GM23338 (cell line): Measurements from ENCODE around the gene PELO. TPM values are rescaled to one million over a fixed set of nuclear protein-coding genes. Genes with fewer than 3 reads are reported as not detected.

Source experiments
- ATAC-seq: fragments of 200-7000 bp; cut with Tn5 transposase; 3 replicates; pipeline ENCODE4 v1.9.1; 2020
- DNase-seq: peaks from one replicate; pipeline ENCODE4 v3.0.0-alpha.2; 2015; ENCODE audit warnings: low spot score
- H2AFZ ChIP-seq: fragments of 200-600 bp; sonication (generic); 2 replicates; pipeline ENCODE4 v1.8.0; 2016; ENCODE audit warnings: antibody characterized with exemption, mild to moderate bottlenecking, moderate library complexity
- H3F3A ChIP-seq: fragments of 200-600 bp; sonication (generic); replicated peaks from 2 replicates; pipeline ENCODE4 v1.8.0; 2017; ENCODE audit warnings: antibody characterized with exemption, mixed run types, low read depth
- H3K27ac ChIP-seq: fragments of 200-600 bp; sonication (generic); 2 replicates; pipeline ENCODE4 v1.6.1; 2016; ENCODE audit warnings: low read depth
- H3K27me3 ChIP-seq: fragments of 200-600 bp; sonication (generic); 2 replicates; pipeline ENCODE4 v1.8.0; 2016; ENCODE audit warnings: mild to moderate bottlenecking, mixed run types, moderate library complexity; ENCODE audit not compliant: insufficient read depth
- H3K36me3 ChIP-seq: fragments of 200-600 bp; sonication (generic); 2 replicates; pipeline ENCODE4 v1.8.0; 2016; ENCODE audit warnings: mild to moderate bottlenecking; ENCODE audit not compliant: insufficient read depth
- H3K4me1 ChIP-seq: fragments of 200-600 bp; sonication (generic); 2 replicates; pipeline ENCODE4 v1.8.0; 2016; ENCODE audit warnings: mild to moderate bottlenecking, moderate library complexity; ENCODE audit not compliant: insufficient read depth
- H3K4me2 ChIP-seq: fragments of 200-600 bp; sonication (generic); 2 replicates; pipeline ENCODE4 v1.7.1; 2017; ENCODE audit warnings: mixed run types
- H3K4me3 ChIP-seq: fragments of 200-600 bp; sonication (generic); 2 replicates; pipeline ENCODE4 v1.6.1; 2016; ENCODE audit warnings: mixed run types
- H3K79me2 ChIP-seq: fragments of 200-600 bp; sonication (generic); replicated peaks from 2 replicates; pipeline ENCODE4 v1.8.0; 2017; ENCODE audit warnings: mild to moderate bottlenecking; ENCODE audit not compliant: insufficient read depth
- H3K9me2 ChIP-seq: fragments of 200-600 bp; sonication (generic); 2 replicates; pipeline ENCODE4 v1.8.0; 2017; ENCODE audit not compliant: insufficient read depth
- H4K20me1 ChIP-seq: fragments of 200-600 bp; sonication (generic); replicated peaks from 2 replicates; pipeline ENCODE4 v1.8.0; 2017; ENCODE audit warnings: mild to moderate bottlenecking; ENCODE audit not compliant: insufficient read depth
- H3K27ac Mint-ChIP-seq: 2 replicates; pipeline ENCODE4 v1.8.0; 2020; ENCODE audit warnings: inconsistent platforms, mild to moderate bottlenecking, moderate library complexity, mixed read lengths
- H3K27me3 Mint-ChIP-seq: 3 replicates; pipeline ENCODE4 v1.8.0; 2022; ENCODE audit warnings: low read depth, mild to moderate bottlenecking, moderate library complexity, mixed read lengths, inconsistent platforms; ENCODE audit not compliant: insufficient read depth, poor library complexity
- H3K36me3 Mint-ChIP-seq: 3 replicates; pipeline ENCODE4 v1.8.0; 2021; ENCODE audit warnings: low read depth, mild to moderate bottlenecking, inconsistent platforms, moderate library complexity, mixed read lengths
- H3K4me1 Mint-ChIP-seq: 3 replicates; pipeline ENCODE4 v1.8.0; 2020; ENCODE audit warnings: mild to moderate bottlenecking, inconsistent platforms, mixed read lengths
- H3K4me3 Mint-ChIP-seq: 3 replicates; pipeline ENCODE4 v1.8.0; 2021; ENCODE audit warnings: moderate library complexity, mild to moderate bottlenecking, inconsistent platforms, mixed read lengths
- H3K9me3 Mint-ChIP-seq: 3 replicates; pipeline ENCODE4 v1.8.0; 2020; ENCODE audit warnings: moderate library complexity, mild to moderate bottlenecking, inconsistent platforms, mixed read lengths
- CREB1 ChIP-seq: fragments of 250-450 bp; sonication (Bioruptor Pico); IDR thresholded peaks from 2 replicates; pipeline ENCODE4 v1.5.0; 2020; ENCODE audit warnings: low read depth, mild to moderate bottlenecking, moderate library complexity
- EZH2 ChIP-seq: fragments of 200-600 bp; sonication (generic); IDR thresholded peaks from one replicate; pipeline ENCODE4 v1.8.0; 2017; ENCODE audit warnings: antibody characterized with exemption, mild to moderate bottlenecking, low read depth; ENCODE audit not compliant: unreplicated experiment
- EZH2phosphoT487 ChIP-seq: fragments of 200-600 bp; sonication (generic); IDR thresholded peaks from one replicate; pipeline ENCODE4 v1.8.1; 2018; ENCODE audit warnings: antibody characterized with exemption; ENCODE audit not compliant: unreplicated experiment
- JUNB ChIP-seq: IDR thresholded peaks from one replicate; pipeline ENCODE4 v1.6.1; 2016; ENCODE audit warnings: antibody characterized with exemption; ENCODE audit not compliant: unreplicated experiment
- NANOG ChIP-seq: IDR thresholded peaks from 2 replicates; pipeline ENCODE4 v1.6.1; 2016; ENCODE audit warnings: antibody characterized with exemption, borderline replicate concordance
- POLR2AphosphoS5 ChIP-seq: IDR thresholded peaks from 2 replicates; pipeline ENCODE4 v1.6.1; 2016; ENCODE audit warnings: antibody characterized with exemption, low read depth
- STAT1 ChIP-seq: IDR thresholded peaks from one replicate; pipeline ENCODE4 v1.6.1; 2016; ENCODE audit warnings: antibody characterized with exemption; ENCODE audit not compliant: unreplicated experiment
- ZNF114 ChIP-seq: fragments of 250-450 bp; sonication (Bioruptor Pico); IDR thresholded peaks from 2 replicates; pipeline ENCODE4 v1.5.0; 2020; ENCODE audit warnings: mild to moderate bottlenecking, moderate library complexity
- ZNF331 ChIP-seq: fragments of 250-450 bp; sonication (Bioruptor Pico); IDR thresholded peaks from 2 replicates; pipeline ENCODE4 v1.5.0; 2020; ENCODE audit warnings: low read depth, mild to moderate bottlenecking, moderate library complexity
- polyA plus RNA-seq: library from polyadenylated mRNA; unstranded; fragments of >200 nt; fragmentation: Nextera tagmentation; extraction: Ambion mirVana; gene quantifications from 2 replicates; pipeline ENCODE4 v1.2.1, GENCODE V29; 2016
- total RNA-seq: library from RNA; depleted of rRNA; stranded (reverse); fragments of >200 nt; shearing (Covaris generic); gene quantifications from 2 replicates; pipeline ENCODE4 v1.2.3, GENCODE V29; 2014
- TF ChIP-seq, protein P1 (sequence below): IDR thresholded peaks from one replicate; pipeline ENCODE4 v1.6.1; 2018; ENCODE audit warnings: antibody characterized with exemption; ENCODE audit not compliant: unreplicated experiment
- TF ChIP-seq, protein P2 (sequence below): fragments of 250-450 bp; sonication (Bioruptor Pico); IDR thresholded peaks from 2 replicates; pipeline ENCODE4 v1.5.0; 2020; ENCODE audit warnings: mild to moderate bottlenecking, moderate library complexity
- TF ChIP-seq, protein P3 (sequence below), 2 experiments: fragments of 200-600 bp in 1 of 2; sonication (generic) in 1 of 2; conservative IDR thresholded peaks; 2 replicates each; pipeline versions ENCODE4 v1.5.1 to v1.6.1; 2016 to 2017; ENCODE audit warnings: antibody characterized with exemption in 2 of 2, low read depth in 2 of 2, mild to moderate bottlenecking in 2 of 2, moderate library complexity in 1 of 2
- TF ChIP-seq, protein P4 (sequence below): IDR thresholded peaks from 2 replicates; pipeline ENCODE4 v1.6.1; 2016; ENCODE audit warnings: antibody characterized with exemption

PELO gene
- total and polyA plus RNA-seq, 2 experiments from 2014 or later, result 13.6 to 15.6 TPM

DNA sequence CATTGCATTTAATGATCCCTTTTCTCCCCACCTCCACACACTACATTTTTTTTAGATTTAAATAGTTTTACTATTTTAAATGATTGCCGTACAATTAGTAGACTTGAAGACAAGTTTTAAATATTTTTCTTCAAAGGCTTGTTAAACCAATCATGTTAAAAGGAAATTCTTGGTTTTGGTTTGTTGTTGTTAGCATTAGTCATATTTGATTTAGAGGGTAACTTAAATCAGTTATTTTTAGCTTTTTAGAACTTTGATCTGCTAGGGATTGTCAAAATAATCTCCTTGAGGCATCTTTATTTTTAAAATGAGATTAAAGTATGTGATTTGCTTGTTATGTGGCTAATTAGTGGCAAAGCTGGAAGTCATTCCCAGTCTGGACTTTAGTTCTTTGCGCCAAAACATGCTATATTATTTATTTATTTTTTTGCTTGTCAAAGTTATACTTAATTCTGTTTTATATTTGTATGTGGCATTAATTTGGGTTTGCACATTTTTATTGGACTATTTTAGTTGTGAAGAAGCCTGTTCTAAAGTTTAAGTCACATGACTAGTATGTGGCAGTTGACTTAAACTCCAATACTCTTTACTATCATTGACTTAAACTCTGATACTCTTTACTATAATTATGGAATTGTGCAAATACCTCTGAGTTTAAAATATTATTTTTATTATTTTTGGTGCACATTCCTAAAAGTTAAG lies 14.7 kb downstream of the PELO start:
- Histone ChIP-seq H3F3A (no peaks in the 10 kb centered on the region), H3K4me3 (peak overlapping the region; percentile 72), H3K4me1 (peaks cover 47% of the 10 kb centered on the region), H3K27ac (no peak overlapping the region), H3K4me2 (peak overlapping the region; percentile 87), H3K36me3 (no peaks in the 10 kb centered on the region), H3K79me2 (peaks cover 52% of the 10 kb centered on the region), H4K20me1 (no peaks in the 10 kb centered on the region), H2AFZ (no peak overlapping the region), H3K9me2 (no peaks in the 10 kb centered on the region), H3K27me3 (no peaks in the 10 kb centered on the region)
- Mint-ChIP-seq H3K4me3 (peak overlapping the region; percentile 93), H3K9me3 (no peaks in the 10 kb centered on the region), H3K27me3 (peaks cover 9% of the 10 kb centered on the region), H3K27ac (no peak overlapping the region), H3K36me3 (peaks cover 25% of the 10 kb centered on the region; the same call in 2 of the 3 replicates), H3K4me1 (peaks cover 41% of the 10 kb centered on the region; the same call in 2 of the 3 replicates)
- DNase-seq (no peak), ATAC-seq (no peak)
- TF ChIP-seq STAT1 (no peak), EZH2phosphoT487 (no peak), ZNF331 (no peak), NANOG (no peak), EZH2 (no peak), JUNB (no peak), ZNF114 (CRISPR knock-in tag) (no peak), CREB1 (CRISPR knock-in tag) (no peak), POLR2AphosphoS5 (no peak)
- TF ChIP-seq, protein P1, sequence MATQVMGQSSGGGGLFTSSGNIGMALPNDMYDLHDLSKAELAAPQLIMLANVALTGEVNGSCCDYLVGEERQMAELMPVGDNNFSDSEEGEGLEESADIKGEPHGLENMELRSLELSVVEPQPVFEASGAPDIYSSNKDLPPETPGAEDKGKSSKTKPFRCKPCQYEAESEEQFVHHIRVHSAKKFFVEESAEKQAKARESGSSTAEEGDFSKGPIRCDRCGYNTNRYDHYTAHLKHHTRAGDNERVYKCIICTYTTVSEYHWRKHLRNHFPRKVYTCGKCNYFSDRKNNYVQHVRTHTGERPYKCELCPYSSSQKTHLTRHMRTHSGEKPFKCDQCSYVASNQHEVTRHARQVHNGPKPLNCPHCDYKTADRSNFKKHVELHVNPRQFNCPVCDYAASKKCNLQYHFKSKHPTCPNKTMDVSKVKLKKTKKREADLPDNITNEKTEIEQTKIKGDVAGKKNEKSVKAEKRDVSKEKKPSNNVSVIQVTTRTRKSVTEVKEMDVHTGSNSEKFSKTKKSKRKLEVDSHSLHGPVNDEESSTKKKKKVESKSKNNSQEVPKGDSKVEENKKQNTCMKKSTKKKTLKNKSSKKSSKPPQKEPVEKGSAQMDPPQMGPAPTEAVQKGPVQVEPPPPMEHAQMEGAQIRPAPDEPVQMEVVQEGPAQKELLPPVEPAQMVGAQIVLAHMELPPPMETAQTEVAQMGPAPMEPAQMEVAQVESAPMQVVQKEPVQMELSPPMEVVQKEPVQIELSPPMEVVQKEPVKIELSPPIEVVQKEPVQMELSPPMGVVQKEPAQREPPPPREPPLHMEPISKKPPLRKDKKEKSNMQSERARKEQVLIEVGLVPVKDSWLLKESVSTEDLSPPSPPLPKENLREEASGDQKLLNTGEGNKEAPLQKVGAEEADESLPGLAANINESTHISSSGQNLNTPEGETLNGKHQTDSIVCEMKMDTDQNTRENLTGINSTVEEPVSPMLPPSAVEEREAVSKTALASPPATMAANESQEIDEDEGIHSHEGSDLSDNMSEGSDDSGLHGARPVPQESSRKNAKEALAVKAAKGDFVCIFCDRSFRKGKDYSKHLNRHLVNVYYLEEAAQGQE, result no peak
- TF ChIP-seq, protein P2, sequence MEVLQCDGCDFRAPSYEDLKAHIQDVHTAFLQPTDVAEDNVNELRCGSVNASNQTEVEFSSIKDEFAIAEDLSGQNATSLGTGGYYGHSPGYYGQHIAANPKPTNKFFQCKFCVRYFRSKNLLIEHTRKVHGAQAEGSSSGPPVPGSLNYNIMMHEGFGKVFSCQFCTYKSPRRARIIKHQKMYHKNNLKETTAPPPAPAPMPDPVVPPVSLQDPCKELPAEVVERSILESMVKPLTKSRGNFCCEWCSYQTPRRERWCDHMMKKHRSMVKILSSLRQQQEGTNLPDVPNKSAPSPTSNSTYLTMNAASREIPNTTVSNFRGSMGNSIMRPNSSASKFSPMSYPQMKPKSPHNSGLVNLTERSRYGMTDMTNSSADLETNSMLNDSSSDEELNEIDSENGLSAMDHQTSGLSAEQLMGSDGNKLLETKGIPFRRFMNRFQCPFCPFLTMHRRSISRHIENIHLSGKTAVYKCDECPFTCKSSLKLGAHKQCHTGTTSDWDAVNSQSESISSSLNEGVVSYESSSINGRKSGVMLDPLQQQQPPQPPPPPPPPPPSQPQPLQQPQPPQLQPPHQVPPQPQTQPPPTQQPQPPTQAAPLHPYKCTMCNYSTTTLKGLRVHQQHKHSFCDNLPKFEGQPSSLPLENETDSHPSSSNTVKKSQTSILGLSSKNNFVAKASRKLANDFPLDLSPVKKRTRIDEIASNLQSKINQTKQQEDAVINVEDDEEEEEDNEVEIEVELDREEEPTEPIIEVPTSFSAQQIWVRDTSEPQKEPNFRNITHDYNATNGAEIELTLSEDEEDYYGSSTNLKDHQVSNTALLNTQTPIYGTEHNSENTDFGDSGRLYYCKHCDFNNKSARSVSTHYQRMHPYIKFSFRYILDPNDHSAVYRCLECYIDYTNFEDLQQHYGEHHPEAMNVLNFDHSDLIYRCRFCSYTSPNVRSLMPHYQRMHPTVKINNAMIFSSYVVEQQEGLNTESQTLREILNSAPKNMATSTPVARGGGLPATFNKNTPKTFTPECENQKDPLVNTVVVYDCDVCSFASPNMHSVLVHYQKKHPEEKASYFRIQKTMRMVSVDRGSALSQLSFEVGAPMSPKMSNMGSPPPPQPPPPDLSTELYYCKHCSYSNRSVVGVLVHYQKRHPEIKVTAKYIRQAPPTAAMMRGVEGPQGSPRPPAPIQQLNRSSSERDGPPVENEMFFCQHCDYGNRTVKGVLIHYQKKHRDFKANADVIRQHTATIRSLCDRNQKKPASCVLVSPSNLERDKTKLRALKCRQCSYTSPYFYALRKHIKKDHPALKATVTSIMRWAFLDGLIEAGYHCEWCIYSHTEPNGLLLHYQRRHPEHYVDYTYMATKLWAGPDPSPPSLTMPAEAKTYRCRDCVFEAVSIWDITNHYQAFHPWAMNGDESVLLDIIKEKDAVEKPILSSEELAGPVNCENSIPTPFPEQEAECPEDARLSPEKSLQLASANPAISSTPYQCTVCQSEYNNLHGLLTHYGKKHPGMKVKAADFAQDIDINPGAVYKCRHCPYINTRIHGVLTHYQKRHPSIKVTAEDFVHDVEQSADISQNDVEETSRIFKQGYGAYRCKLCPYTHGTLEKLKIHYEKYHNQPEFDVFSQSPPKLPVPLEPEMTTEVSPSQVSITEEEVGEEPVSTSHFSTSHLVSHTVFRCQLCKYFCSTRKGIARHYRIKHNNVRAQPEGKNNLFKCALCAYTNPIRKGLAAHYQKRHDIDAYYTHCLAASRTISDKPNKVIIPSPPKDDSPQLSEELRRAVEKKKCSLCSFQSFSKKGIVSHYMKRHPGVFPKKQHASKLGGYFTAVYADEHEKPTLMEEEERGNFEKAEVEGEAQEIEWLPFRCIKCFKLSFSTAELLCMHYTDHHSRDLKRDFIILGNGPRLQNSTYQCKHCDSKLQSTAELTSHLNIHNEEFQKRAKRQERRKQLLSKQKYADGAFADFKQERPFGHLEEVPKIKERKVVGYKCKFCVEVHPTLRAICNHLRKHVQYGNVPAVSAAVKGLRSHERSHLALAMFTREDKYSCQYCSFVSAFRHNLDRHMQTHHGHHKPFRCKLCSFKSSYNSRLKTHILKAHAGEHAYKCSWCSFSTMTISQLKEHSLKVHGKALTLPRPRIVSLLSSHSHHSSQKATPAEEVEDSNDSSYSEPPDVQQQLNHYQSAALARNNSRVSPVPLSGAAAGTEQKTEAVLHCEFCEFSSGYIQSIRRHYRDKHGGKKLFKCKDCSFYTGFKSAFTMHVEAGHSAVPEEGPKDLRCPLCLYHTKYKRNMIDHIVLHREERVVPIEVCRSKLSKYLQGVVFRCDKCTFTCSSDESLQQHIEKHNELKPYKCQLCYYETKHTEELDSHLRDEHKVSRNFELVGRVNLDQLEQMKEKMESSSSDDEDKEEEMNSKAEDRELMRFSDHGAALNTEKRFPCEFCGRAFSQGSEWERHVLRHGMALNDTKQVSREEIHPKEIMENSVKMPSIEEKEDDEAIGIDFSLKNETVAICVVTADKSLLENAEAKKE, result no peak
- TF ChIP-seq, protein P3, sequence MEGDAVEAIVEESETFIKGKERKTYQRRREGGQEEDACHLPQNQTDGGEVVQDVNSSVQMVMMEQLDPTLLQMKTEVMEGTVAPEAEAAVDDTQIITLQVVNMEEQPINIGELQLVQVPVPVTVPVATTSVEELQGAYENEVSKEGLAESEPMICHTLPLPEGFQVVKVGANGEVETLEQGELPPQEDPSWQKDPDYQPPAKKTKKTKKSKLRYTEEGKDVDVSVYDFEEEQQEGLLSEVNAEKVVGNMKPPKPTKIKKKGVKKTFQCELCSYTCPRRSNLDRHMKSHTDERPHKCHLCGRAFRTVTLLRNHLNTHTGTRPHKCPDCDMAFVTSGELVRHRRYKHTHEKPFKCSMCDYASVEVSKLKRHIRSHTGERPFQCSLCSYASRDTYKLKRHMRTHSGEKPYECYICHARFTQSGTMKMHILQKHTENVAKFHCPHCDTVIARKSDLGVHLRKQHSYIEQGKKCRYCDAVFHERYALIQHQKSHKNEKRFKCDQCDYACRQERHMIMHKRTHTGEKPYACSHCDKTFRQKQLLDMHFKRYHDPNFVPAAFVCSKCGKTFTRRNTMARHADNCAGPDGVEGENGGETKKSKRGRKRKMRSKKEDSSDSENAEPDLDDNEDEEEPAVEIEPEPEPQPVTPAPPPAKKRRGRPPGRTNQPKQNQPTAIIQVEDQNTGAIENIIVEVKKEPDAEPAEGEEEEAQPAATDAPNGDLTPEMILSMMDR (conservative IDR thresholded peaks at IDR 0.05; ENCODE audit: low read depth in 2 of 2), result no peak
- TF ChIP-seq, protein P4, sequence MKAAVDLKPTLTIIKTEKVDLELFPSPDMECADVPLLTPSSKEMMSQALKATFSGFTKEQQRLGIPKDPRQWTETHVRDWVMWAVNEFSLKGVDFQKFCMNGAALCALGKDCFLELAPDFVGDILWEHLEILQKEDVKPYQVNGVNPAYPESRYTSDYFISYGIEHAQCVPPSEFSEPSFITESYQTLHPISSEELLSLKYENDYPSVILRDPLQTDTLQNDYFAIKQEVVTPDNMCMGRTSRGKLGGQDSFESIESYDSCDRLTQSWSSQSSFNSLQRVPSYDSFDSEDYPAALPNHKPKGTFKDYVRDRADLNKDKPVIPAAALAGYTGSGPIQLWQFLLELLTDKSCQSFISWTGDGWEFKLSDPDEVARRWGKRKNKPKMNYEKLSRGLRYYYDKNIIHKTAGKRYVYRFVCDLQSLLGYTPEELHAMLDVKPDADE, result no peak
